GM21381 (cell line): ENCODE results near the gene NUP58.
"Not testable (repeated sequence)": the region's sequence is repeated elsewhere in the genome, so short reads cannot be mapped to it uniquely, and the experiment has no call there.

Experiments
- ATAC-seq: cut with Tn5 transposase; IDR thresholded peaks from one replicate; pipeline ENCODE4 v1.9.1; 2021; ENCODE audit warnings: mild to moderate bottlenecking, moderate library complexity; ENCODE audit not compliant: unreplicated experiment

NUP58 gene

GRCh38 chr13:25300861-25301346 is 521 bp upstream of the NUP58 start:
- ATAC-seq: peak; percentile 15

GRCh38 chr13:25302121-25302520 is 696 bp downstream of the NUP58 start:
- no peak for ATAC-seq

- ATAC-seq: no peak
Observed at GRCh38 chr13:25306671-25307464, 5.4 kb downstream of the NUP58 start.

GRCh38 chr13:25310891-25311290 is 9.5 kb downstream of the NUP58 start:
- no peak for ATAC-seq

- ATAC-seq: not testable (repeated sequence)
Observed at GRCh38 chr13:25318946-25319345, 17.5 kb downstream of the NUP58 start.

- ATAC-seq: no peak
Observed at GRCh38 chr13:25319771-25320170, 18.3 kb downstream of the NUP58 start.

- no peak for ATAC-seq
Observed at GRCh38 chr13:25324100-25324499, 22.7 kb downstream of the NUP58 start.

GRCh38 chr13:25329706-25330105 is 28.3 kb downstream of the NUP58 start:
- ATAC-seq: no peak

- no peak for ATAC-seq
Observed at GRCh38 chr13:25330541-25330940, 29.1 kb downstream of the NUP58 start.

- no peak for ATAC-seq
Observed at GRCh38 chr13:25335856-25336255, 34.4 kb downstream of the NUP58 start.

- no peak for ATAC-seq
Observed at GRCh38 chr13:25345576-25345975, 44.2 kb downstream of the NUP58 start.

- no peak for ATAC-seq
Observed at GRCh38 chr13:25347151-25347550, 45.7 kb downstream of the NUP58 start.

- ATAC-seq: no peak
Observed at GRCh38 chr13:25351404-25351803, 50.0 kb downstream of the NUP58 start.

GRCh38 chr13:25352230-25352629 is 50.8 kb downstream of the NUP58 start:
- ATAC-seq: no peak

- ATAC-seq: no peak
Observed at GRCh38 chr13:25352806-25353205, 51.4 kb downstream of the NUP58 start.

GRCh38 chr13:25353344-25353743 is 51.9 kb downstream of the NUP58 start:
- ATAC-seq: no peak

- ATAC-seq: no peak
Observed at GRCh38 chr13:25354377-25354776, 53.0 kb downstream of the NUP58 start.

- ATAC-seq: not testable (repeated sequence)
Observed at GRCh38 chr13:25360443-25360842, 59.0 kb downstream of the NUP58 start.

- no peak for ATAC-seq
Observed at GRCh38 chr13:25365720-25366235, 64.4 kb downstream of the NUP58 start.

- no peak for ATAC-seq
Observed at GRCh38 chr13:25371158-25371874, 69.9 kb downstream of the NUP58 start.

- ATAC-seq: no peak
Observed at GRCh38 chr13:25371875-25372283, 70.5 kb downstream of the NUP58 start, which contains the start of gene ATP8A2. Gene ATP8A2, plus strand, starts transcription at chr13:25371974. Its CDS starts 239 bp downstream, at chr13:25372213.
